Suppressor macrophage (primary cell): ENCODE measurements around the gene AJAP1.
"Not testable (repeated sequence)": the region's sequence is repeated elsewhere in the genome, so short reads cannot be mapped to it uniquely, and the experiment has no call there.

ENCODE experiments used
- DNase-seq, 4 experiments: peaks; one replicate each; pipeline ENCODE4 v3.0.0-alpha.2; 2020 to 2022
- total RNA-seq, 17 experiments: gene quantifications; one replicate each; lab custom pipeline; 2026; ENCODE audit warnings: mixed read lengths in 6 of 17, inconsistent platforms in 3 of 17; lab: John Stamatoyannopoulos, UW

The AJAP1 gene, protein sequence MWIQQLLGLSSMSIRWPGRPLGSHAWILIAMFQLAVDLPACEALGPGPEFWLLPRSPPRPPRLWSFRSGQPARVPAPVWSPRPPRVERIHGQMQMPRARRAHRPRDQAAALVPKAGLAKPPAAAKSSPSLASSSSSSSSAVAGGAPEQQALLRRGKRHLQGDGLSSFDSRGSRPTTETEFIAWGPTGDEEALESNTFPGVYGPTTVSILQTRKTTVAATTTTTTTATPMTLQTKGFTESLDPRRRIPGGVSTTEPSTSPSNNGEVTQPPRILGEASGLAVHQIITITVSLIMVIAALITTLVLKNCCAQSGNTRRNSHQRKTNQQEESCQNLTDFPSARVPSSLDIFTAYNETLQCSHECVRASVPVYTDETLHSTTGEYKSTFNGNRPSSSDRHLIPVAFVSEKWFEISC
- total RNA-seq: 0 to 5.4 (median 0) reads per million in 17 experiments

DNA sequence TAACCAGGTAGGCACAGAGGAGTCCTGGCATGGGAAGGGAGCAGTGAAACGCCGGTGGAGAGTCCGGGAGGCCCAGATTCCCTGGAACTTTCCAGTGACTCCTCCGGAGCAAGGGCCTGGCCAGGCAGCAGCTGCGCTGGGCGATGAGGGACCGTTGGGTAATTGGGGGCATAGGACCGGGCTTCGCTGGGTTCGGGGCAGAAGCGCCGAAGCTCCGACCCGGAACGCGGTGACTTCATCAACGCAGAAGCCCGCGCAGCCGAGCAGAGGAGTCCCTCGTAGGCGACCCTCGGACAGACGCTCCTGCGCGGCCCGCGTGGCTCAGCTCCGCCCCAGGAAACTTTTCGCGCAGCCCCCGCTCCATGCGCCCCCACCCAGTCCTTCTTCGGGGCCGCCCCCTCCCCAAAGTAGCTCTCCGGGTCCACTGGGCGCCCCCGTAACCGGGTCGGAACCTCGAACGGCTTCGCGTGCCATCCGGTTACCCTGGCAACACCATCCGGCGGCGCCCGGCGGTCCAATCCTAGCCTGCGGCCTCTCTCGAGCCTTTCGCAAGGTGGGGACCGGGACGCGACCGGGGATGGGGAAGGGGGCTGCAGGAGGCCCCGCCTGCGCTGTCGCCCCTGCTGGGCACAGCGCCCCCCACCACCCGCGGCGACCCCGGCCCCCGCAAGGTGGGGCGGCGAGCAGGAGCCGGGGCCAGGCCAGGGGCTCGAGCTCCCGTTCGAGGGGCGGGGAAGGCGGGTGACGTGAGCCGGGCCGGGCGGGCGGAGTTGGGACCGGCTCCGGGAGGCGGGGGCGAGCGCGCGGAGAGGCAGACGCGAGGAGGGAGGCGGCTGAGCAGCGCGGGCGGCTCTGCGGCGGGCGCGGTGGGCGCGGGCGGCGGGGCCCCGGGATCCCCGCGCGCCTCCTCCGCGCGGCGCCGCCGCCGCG, at the start of gene AJAP1:
Gene AJAP1 (plus strand): TSS at position 814 of the 930 bp plus-strand sequence. CDS start 817 bp downstream, outside the sequence.
- DNase-seq: no peak

DNA sequence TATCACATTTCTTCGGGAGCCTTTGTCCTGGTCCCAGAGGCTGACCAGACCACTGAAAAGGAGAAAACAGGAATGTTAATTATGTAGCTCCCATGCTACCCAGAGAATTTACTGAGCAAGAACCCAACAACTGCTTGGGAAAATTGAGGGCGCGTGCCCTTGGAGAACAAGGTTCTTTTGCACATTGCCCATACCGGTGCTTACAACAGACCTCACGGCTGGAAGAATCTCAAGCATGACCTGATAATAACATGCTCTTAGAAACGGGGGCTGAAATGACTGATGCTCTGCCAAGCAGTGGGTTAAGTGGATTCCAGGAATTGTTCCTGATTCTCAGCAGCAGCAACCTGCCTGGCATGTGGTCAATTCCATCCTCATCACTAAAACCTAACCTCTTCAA, 49.3 kb upstream of the AJAP1 start:
- DNase-seq: no peak

DNA sequence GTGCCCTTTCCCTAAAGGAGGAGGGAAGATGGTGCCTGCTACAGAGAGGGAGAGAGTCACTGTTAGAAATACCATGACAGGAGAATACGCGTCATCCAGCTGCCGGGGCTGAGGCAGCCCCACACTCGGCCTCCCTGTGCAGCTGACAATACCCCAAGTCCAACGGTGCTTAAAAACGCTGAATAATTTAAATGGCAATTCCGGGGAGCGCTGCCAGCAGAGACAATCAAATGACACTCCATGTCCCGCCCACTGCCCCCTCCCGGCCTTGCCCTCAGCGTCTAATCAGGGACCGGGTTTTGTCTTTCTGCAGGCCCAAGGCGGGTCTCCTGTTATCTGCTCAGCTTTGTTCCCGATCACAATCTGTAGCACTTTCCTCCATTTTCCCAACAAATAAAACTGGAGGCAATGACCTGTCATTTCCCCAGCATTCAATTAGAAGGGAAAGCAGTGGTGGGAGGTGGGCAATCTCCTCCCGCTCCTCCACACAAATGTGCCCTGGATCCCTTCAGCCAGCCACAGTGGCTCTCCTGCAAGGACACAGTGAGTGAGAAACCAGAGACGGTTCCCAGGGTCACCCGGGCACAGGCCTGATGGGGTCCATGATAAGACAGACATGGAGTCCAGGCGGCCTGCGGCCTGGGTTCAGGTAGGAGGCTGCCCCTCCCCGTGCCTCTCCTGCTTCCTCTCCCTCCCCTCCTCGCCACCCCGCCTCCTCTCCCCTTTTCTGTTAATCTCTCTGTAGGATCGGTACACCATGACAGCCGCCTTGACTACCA, 42.7 kb upstream of the AJAP1 start:
- no peak for DNase-seq

DNA sequence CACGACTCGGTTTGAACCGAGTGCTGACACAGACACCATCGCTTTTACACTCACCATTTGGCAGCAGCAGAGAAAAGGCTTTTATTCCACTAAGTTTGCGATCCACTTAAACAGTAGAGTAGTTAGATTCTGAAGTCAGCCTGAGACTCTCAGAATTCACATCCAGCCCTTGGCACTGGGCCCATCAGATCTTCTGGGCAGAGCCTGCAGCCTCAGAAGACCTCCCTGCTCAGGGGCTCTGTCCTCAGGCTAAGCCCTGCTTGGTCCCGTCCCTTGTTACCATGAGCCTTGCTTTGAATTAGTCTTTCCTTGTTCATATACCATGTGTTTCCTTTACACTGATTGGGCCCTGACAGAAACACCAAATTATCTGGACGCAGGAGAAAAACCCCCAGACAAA, 41.4 kb upstream of the AJAP1 start:
- no peak for DNase-seq

DNA sequence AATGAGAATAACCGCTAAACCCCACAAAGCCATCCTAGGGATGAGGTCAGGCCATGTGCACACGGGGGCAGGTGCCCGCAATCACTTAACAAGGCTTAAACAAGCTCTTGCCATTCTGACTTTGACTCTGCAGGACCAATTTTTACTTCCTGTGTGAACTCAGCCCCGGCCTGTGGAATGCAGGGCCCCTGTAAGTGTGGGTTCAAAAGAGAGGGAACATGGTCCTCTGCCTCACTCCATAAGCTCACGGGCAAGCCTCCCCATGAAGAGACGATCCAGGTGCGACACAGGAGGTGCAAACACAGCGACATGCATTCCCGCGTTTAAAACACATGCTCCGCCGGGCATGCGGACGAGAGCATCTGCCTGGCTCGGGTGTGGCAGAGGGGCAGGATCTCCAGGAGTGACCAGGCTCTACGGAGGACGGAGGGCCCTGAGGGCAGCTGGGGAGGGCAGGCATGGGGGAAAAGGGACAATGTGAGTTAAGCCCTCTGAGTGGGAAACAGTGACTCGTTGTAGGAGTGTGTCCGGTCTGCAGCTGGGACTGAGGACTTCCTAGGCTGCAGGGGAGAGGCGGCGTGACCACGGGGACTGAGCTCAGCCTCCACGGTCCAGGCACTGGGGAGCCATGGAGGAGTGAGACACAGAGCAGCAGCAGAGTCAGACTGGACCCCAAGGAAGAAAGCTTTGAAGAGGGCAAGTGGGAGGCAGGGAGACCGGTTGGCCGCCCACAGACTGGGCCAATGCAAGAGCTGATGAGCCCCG, 40.6 kb upstream of the AJAP1 start:
- no peak for DNase-seq

DNA sequence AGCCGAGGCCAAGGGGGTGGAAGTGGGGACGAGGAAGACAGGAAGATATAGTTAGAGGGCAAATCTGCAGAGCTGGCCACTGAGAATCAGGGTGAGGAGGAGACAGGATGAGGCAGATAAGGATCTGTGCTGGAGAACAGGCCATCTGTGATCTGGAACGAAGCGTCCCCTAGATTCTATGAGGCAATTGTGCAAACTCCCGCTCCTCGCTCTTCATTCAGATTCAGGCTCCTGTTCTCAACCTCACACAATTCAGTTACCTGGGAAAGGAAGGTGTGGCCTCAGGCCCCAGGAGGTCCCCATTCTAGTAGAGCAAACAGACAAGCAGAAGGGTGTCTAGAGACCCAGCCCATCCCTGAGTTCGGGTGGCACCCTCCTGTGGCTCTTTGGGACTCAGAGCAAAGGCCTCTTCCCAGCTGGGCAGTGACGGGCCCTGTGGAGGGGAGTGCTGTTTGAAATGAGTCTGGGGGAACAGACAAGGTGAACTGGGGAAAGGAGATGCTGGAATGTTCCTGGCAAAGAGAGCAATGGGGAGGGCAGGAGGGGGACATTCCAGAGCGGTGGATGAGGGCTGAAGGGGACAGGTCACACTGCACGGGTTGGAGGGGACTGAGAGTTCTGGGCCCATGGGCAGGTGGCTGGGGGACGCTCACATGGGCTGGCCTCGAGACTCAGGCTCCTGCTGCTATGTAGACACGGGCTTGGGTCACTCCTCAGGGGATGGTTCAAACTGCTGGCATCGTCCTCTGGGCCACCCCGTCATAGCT, 39.9 kb upstream of the AJAP1 start:
- no peak for DNase-seq

DNA sequence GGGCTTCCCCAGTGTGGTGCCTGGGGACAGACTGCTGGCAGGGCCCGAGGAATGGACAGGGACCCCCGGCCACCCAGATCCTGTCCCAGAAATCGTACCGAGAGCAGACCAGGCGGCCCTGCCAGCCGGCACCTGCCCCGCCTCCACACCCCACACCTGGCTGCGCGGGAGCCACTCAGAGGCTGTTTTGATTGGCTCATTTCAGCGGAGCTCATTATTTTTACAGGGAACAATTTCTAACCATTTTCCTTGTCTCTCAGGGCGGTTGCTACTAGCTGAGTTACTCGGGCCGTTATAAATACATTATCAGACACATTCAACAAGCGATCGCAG, 39.3 kb upstream of the AJAP1 start:
- DNase-seq: no peak

DNA sequence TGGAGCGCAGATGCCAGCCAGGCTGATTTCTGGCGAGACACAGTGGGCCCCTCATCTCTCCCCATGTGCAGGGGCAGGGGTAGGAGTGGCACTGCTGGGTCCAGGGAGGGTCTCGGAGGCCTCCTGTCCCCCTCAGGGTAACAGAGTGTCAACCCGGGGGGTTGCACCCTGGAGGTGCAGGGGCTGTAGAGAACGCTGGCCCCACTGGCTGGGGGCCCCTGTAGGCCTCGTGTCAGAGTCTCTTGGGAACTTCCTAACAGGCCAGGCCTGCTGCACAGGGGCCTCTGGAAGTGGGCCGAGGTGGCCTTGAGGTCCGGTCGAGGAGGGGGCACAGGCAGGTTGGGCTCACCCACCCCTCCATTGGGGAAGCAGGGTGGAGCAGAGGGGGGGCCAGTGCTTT, 38.9 kb upstream of the AJAP1 start:
- DNase-seq: no peak

DNA sequence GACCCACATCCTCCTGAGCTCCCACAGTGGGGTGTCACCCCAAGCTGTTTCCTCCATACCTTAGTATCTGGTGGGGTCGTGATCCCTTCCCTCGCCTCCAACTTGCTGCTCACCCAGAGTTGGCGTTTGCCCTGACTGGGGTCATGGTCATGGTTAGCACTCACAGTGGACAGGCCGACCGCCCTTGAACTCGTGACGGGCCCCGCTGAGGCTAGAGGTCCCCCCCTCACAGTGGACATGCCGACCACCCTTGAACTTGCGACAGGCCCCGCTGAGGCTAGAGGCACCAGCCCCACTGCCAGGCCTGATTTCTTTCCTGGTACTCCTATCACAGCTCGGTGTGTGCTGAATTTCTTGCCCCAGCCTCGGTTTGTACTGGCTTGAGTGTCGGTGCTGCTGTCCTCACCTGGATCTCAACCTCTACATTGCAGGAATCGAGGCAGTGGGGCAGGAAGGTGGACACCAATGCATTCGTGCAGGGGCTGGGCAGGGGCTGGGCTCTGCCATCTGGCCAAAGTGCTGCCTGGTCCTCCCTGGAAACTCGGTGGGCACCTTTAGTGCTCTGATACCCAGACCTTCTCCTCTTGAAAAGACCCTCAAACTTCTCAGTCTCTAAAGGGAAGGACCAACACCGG, 37.5 kb upstream of the AJAP1 start:
- DNase-seq: no peak

DNA sequence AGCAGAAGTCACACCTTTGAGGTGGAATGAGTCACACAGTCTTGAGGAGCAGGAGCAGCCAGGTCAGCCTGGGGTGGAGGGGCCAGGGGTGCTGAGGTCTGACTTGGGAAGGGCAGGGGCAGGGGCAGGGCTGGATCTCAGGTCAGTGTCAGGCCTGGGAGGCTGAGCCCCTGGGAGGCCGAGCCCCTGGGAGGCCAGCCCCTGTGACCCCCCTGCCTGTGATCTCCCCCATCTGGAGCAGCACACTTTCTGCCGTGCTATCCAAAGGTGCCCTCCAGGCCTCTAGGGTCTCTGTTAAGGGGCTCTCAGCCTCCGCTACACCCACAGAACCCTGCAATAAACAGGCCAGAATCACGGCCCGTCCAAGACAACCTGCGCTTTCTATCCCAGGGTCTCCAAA, 36.9 kb upstream of the AJAP1 start:
- DNase-seq: no peak

DNA sequence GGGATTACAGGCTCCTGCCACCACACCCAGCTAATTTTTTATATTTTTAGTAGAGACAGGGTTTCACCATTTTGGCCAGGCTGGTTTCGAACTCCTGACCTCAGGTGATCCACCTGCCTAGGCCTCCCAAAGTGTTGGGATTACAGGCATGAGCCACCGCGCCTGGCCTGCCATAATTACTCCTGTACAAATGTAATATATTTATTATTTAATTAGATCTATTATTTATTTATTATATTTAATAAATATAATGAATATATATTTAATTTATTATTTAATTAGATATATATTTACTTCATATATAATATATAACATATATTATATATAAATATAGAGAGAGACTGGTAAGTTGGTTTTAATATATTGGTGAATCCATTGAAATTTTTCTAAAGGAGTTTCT, 35.6 kb upstream of the AJAP1 start:
- DNase-seq: not testable (repeated sequence)

DNA sequence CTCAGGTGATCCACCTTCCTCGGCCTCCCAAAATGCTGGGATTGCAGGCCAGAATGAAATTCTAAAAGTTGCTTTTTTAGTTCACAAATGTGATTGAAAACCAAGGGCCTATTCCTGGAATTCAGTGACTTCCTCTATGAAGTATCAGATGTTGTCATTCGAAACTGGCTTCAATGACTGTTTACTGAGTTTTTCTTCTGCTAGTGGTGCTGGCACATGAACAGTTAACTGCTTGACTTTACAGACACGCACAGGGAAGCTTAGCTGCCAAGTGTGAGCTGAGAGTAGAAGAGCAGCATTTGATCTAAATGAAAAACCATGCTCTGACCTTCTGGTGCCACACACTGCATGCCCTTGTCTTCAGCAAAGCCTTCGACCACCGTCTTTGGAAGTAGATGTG, 32.8 kb upstream of the AJAP1 start:
- DNase-seq: no peak

DNA sequence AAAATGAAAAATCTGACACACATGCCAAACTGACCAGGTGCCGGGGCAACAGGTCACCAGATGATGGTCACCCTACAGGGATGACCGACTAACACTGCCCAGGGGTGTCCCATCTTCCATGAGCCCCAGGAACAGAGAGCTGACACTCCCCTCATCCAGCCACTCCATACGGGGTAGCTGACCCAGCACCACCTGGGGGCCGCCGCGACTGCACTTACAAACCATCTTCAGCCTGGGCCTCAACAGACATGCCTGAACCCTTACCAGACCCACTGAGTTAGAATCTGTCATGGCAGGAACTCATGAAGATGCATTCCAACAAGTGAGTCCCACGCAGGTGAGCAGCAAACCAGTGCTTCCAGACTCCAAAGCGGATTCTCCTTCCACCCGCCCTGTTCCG, 31.6 kb upstream of the AJAP1 start:
- no peak for DNase-seq

DNA sequence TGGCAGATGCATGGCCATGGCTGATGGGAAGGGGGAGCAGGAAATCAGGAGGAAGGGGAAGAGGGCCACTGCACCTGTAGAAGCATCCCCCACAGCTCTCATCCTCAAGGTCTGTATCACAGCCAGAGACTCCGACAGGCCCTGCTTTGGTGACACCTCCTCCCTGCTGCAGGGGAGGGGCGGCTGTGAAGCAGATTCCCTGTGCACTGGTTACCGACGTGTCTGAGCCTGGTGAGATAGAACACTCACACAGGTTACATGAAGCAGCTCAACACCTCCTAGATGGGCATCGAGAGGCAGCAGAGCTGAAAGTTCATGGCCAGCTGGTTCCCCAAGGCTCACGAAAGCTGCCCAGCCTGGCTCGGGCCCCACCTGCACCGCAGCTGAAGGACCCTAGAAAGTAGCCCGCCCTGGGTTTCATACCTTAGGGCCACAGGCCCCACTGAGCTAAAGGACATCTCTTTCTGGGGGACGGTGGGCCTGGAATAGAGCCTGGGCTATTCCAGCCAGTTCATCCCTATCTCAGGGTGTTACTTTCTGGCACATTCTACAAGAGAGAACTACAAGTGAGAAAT, 30.2 kb upstream of the AJAP1 start:
- no peak for DNase-seq

DNA sequence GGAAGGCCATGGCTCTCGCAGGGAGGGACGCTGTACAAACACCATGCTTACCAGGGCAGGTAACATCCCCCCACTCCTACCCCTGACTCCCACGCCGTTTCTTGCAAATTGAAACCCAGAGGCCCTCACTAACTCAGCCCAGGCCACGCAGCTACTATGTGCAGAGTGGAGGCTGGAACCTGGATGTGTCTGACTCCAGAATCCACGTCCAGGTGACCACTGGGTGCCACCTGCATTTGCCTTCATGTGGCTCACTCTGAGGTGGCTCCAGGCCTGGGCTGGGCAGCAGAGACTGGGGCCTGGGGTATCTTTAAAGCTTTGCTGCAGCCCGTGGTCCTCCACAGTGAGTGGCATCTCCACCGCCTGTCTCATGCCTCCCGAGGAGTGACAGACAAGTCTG, 29.6 kb upstream of the AJAP1 start:
- no peak for DNase-seq

DNA sequence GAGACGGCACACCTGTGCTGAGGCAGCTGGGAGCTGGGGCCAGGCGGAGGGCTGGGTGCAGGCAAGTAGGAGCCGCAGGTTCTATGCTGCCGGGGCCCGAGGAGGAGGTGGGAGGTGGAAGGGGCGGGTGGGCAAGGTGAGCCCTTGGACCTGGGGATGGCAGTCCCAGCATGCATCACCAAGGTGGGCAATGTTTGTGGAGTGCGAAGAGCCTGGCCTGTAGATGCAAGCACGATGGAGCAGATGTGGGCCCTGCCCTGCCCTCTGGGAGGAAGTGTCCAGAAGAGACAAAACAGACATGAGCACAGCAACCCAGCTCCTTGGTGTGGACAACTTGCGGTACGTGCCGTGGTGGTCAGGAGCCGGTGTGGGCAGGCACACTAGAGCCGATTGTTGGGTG, 28.3 kb upstream of the AJAP1 start:
- DNase-seq: no peak

DNA sequence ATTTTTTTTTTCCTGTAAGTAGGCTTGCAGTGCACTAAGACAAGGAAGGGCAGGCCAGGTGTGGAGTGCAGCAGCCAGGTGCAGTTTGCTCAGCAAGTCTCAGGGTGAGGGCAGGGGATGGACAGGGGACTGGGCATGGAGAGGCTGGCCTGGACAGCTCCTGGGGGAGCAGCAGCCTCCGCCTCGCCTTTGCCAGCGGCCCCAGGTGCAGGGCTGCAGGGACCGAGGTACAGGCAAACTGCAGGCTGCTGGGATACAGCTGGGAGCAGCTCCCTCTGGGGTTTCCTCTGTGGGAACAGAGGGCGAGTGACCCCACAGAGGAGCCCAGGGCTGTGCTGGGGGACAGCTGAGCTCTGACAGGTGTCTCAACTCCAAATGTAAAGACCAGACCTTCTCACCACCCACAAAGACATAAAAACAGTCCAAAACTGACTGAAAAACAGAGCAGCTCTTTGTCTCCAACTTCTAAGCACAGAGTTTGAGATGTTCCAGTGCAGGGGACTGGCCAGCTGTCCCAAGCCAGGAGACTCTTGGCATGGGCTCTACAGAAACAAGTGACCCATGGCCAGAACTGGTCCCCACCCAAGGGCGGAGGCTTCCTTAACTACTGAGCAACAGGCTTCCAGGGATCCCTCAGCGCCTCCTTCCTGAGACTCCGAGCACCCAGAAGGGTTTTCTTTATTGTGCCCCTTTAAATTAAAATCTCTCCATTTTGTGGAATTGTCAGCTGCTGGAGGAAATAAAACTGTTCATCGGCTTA, 27.7 kb upstream of the AJAP1 start:
- DNase-seq: no peak

DNA sequence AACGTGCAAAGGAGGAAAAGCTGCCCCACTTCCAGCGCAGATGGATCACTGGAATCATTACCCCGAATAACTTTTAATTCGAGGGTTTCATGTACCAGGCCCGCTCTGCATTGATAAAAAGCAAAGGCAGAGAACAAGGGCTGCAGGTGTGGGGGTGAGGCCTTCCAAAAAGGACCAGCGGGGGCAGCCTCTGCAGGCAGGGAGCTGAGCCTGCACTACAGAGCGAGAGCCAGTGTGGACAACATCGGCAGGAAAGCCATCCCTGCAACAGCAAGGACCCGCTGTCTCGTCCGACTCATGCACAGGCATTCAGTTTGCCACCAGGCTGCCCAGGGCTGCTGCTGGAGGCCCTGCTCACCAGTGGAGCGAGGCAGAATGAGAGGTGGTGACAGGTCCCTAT, 27.1 kb upstream of the AJAP1 start:
- no peak for DNase-seq

DNA sequence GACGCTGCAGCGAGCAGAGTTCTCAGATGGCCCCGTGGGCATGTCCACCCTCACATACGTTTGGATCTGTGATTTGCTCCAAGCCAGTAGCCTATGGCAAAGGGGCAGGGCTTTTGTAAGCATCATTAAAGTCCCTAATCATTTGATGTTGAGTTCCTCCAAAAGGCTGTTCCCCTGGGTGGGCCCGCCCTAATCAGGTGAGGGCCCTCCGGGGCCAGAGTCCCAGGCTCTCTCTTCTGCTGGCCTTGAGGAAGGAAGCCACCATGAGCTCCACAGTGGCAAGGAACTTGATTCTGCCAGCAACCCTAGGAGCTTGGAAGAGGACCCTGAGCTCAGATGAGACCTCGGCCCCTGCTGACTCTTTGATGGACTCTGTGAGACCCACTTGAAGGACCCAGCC, 25.4 kb upstream of the AJAP1 start:
- DNase-seq: no peak

DNA sequence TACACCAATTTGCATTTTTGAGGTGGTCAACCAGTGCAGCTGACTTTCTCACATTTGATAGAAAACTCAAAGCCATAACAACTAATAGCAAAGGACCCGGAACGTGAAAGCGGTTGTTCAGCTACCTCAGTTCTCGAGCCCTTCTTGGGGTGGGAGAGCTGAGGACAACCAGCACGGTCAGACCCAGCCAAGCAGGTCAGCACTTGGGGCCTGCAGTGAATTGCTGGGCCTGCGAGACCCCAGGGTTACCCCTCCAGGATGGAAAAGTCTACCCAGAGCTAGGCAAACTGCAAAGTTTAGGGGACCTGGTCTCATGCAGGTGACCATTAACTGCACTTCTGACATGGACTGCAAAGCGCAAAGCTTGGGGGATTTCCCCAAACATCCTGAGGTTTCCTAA, 23.8 kb upstream of the AJAP1 start:
- DNase-seq: no peak
